ENCODE results near the gene HECTD2. TPM values are rescaled to one million over a fixed set of nuclear protein-coding genes. Genes with fewer than 3 reads are reported as not detected.

The HECTD2 gene
- total RNA-seq, 2 experiments from 2014 or later, result 3.8 to 6.8 TPM

DNA sequence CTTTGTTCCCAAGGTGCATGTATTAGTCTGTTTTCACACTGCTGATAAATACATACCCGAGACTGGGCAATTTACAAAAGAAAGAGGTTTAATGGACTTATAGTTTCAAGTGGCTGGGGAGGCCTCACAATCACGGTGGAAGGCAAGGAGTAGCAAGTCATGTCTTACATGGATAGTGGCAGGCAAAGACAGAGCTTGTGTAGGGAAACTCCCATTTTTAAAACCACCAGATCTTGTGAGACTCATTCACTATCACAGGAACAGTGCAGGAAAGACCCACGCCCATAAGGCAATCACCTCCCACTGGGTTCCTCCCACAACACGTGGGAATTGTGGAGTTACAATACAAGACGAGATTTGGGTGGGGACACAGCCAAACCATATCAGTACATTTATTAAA lies 129.8 kb downstream of the HECTD2 start:
- no peak overlapping the region for H3K4me3 Mint-ChIP-seq
- no peaks in the 10 kb centered on the region for H3K9me3 Mint-ChIP-seq (ENCODE audit: low read depth)
- DNase-seq (no peak), ATAC-seq (no peak)
- CTCF ChIA-PET, result no interaction called here
- no peaks in the 10 kb centered on the region for H3K4me1 Mint-ChIP-seq
- H3K27ac Mint-ChIP-seq, result no peak overlapping the region
- H3K36me3 Mint-ChIP-seq, result no peaks in the 10 kb centered on the region
- peaks cover 9% of the 10 kb centered on the region for H3K27me3 Mint-ChIP-seq

DNA sequence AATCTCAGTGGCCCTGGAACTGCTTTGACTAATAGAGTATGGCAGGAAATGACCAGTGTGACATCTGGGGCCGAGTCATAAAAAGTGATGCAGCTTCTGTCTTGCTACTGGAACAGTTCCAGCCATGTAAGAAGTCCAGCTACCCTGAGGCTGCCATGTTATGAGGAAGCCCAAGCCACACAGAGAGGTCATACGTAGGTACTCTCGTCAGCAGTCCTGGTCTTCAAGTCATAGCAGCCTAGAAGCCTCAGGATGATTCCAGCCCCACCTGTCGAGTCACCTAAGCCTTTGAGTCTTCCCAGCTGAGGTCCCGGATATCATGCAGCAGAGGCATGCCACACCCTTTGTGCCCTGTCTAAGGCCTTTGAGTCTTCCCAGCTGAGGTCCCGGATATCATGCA lies 130.6 kb downstream of the HECTD2 start:
- H3K9me3 Mint-ChIP-seq (ENCODE audit: low read depth), result no peaks in the 10 kb centered on the region
- DNase-seq, result no peak
- CTCF ChIA-PET, result no interaction called here
- H3K27ac Mint-ChIP-seq, result no peak overlapping the region
- H3K36me3 Mint-ChIP-seq, result no peaks in the 10 kb centered on the region
- no peaks in the 10 kb centered on the region for H3K4me1 Mint-ChIP-seq
- H3K27me3 Mint-ChIP-seq, result peaks cover 9% of the 10 kb centered on the region
- ATAC-seq, result no peak
- H3K4me3 Mint-ChIP-seq, result no peak overlapping the region

DNA sequence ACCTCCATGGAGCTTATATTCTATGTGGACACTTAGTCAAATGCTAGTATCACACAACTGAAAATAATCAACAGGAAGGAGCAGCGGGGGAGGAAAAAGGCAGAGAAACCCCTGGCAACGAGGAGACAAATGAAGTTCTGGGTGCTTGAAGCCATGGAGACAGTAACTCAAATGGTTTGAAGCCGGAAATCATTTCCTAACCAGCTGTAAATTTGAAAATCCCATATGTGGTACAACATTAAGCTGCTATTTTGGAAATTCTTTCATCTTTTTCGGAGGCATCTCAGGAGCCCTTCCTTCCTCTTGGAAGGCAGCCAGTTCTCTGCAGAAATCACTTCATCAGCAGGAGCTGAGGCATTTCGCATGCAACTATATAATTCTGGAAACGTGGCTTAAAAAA lies 131.3 kb downstream of the HECTD2 start:
- no peaks in the 10 kb centered on the region for H3K9me3 Mint-ChIP-seq (ENCODE audit: low read depth)
- H3K27ac Mint-ChIP-seq, result no peak overlapping the region
- DNase-seq, result no peak
- H3K4me3 Mint-ChIP-seq, result no peak overlapping the region
- ATAC-seq, result no peak
- CTCF ChIA-PET, result interaction anchor here (1.1 kb wide), 1 partner anchor 93 kb away, joined by 3 read pairs; no protein-coding TSS in a partner anchor
- no peaks in the 10 kb centered on the region for H3K4me1 Mint-ChIP-seq
- no peaks in the 10 kb centered on the region for H3K36me3 Mint-ChIP-seq
- peaks cover 9% of the 10 kb centered on the region for H3K27me3 Mint-ChIP-seq

DNA sequence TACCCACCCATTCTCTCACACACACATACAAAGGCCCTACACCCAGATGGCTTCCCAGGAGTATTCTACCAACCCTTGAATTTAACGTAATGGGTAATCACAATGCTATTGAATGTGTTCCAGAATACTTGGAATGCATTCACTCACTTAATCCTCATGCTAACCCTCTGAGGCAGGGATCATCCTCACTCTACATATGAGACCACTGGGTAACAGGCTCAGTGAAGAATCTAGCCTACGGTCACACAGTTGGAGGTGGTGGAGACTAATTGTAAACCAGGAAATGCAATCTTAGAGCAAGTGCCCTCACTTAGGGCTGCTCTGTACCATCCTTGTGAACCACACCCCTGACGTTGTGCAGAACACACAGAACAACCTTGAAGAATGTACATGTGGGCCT lies 135.2 kb downstream of the HECTD2 start:
- no peak for DNase-seq
- Mint-ChIP-seq H3K36me3 (no peaks in the 10 kb centered on the region), H3K27me3 (peaks cover 9% of the 10 kb centered on the region), H3K9me3 (ENCODE audit: low read depth) (no peaks in the 10 kb centered on the region), H3K27ac (no peak overlapping the region), H3K4me3 (no peak overlapping the region), H3K4me1 (no peaks in the 10 kb centered on the region)
- no peak for ATAC-seq
- CTCF ChIA-PET, result no interaction called here

DNA sequence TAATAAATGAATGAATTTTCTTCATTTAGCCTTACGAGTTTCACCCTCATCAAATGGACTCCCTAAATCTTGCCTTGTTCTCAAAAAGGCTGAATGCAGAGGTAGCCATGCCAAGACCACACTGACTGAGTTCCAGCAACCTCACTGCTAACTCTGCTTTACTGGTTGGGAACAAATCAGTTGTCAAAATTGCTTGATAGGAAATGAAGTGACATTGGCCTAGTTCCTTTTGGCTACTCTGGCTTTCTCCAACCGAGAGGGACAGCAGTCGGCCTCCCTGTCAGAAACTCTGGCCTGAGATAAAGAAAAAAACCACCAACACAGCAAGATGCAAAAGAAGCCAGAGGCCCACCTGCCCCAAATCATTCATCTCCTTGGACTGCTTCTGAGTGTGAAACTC lies 135.7 kb downstream of the HECTD2 start:
- peaks cover 9% of the 10 kb centered on the region for H3K27me3 Mint-ChIP-seq
- no peak for ATAC-seq

DNA sequence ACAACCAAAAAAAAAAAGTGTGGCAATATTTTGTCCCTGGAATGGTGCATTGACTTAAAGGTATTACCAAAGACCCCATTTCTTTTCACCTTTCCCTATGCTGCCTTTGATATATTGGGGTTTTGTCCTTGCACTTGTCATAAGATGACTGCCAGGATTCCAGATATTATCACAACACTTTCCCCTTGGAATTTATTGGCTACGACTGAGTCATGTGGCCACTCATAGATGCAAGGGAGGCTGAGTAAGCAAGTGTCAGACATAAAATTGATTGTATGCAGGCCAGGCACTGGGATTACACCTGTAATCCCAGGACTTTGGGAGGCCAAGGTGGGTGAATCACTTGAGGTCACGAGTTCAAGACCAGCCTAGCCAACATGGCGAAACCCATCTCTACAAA lies 139.1 kb downstream of the HECTD2 start:
- no peaks in the 10 kb centered on the region for H3K36me3 Mint-ChIP-seq
- peaks cover 2% of the 10 kb centered on the region for H3K27me3 Mint-ChIP-seq
- CTCF ChIA-PET, result no interaction called here
- H3K4me3 Mint-ChIP-seq, result no peak overlapping the region
- no peak for ATAC-seq
- no peak overlapping the region for H3K27ac Mint-ChIP-seq
- no peak for DNase-seq
- no peaks in the 10 kb centered on the region for H3K4me1 Mint-ChIP-seq
- H3K9me3 Mint-ChIP-seq (ENCODE audit: low read depth), result no peaks in the 10 kb centered on the region

More for the DNA sequence above, 135.7 kb downstream of the HECTD2 start:
- Mint-ChIP-seq H3K4me1 (no peaks in the 10 kb centered on the region), H3K4me3 (no peak overlapping the region), H3K36me3 (no peaks in the 10 kb centered on the region), H3K9me3 (ENCODE audit: low read depth) (no peaks in the 10 kb centered on the region), H3K27ac (no peak overlapping the region)
- CTCF ChIA-PET, result no interaction called here
- DNase-seq, result no peak

DNA sequence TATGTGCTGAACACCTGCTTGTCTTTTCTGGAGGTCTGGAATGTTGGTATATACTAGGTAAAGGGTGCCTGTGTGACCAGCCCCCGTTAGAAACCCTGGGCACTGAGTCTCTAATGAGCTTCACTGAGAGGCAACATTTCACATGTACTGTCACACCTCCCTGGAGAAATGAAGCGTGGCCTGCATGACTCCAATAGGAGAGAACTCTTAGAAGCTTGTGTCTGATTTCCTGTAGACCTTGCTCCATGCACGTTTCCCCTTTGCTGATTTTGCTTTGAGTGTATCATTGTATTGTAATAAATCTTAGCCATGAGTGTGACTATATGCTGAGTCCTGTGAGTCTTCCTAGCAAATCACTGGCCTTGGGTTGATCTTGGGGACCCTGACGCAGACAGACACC lies 139.9 kb downstream of the HECTD2 start:
- Mint-ChIP-seq H3K36me3 (no peaks in the 10 kb centered on the region), H3K27me3 (peaks cover 2% of the 10 kb centered on the region), H3K9me3 (ENCODE audit: low read depth) (no peaks in the 10 kb centered on the region), H3K4me3 (no peak overlapping the region), H3K4me1 (no peaks in the 10 kb centered on the region), H3K27ac (no peak overlapping the region)
- ATAC-seq (no peak), DNase-seq (no peak)
- CTCF ChIA-PET, result no interaction called here

DNA sequence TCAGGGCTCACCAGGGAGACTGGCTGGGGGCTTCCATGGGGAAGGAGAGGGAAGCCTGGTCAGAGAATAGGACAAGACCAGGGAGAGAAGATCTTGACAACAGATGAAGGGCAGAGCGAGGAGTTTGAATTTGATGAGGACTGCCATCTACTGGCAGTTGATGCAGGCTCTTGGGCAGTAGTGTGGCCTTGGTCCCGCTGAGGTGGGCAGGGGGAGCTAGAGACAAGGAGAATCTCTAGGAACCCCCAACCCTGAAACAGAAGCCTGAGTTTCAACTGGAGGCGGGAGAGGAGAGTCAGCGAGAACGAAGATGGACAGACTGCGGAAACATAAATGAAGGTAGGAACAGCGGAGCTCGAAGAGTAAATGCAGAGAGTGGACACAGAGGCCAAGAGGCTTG lies 141.7 kb downstream of the HECTD2 start:
- H3K36me3 Mint-ChIP-seq, result no peaks in the 10 kb centered on the region
- H3K4me3 Mint-ChIP-seq, result no peak overlapping the region
- no peaks in the 10 kb centered on the region for H3K9me3 Mint-ChIP-seq (ENCODE audit: low read depth)
- no peaks in the 10 kb centered on the region for H3K4me1 Mint-ChIP-seq
- no peak for ATAC-seq
- peaks cover 2% of the 10 kb centered on the region for H3K27me3 Mint-ChIP-seq
- H3K27ac Mint-ChIP-seq, result no peak overlapping the region
- DNase-seq, result no peak
- CTCF ChIA-PET, result interaction anchor here (0.6 to 1.2 kb wide), 2 partner anchors 84 to 796 kb away, joined by 3 read pairs; no protein-coding TSS in a partner anchor

DNA sequence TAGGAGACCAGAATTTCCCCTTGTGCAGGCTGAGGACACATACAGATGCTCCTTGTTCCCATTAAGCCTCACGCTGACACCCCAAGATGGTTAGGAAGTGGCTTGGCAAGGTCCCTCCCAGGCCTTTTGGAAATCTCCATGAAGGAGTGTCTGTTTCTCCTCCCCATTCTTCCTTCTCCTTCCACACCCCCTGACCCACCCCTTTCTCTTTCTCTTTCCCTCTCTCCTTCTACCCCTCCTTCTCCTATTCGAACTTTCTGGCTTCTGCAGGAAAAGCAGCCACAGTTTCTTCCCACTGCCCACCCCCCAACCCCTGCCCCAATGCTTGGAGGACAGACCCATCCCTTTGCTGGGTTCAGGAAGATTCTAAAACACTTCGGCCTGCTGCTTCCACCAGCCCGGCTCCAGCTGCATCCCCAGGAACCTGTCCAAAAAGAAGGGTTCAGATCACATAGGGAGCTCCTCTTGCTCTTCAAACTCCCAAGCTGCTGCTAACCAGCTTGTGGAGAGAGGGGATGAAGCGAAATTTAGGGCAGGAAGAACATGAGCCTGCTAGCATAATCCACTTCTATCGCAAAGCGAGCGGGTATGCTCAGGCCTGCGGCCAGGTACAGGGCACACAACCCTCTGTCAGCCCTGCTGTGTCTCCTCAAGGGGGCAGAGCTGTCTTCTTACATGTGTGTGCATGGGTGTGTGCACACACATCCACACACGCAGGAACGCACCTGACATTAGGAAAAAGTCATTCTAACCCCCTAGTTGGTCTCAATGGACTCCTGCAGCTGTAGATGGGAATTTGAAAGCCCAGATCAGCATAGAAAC lies 142.3 kb downstream of the HECTD2 start:
- H3K27ac Mint-ChIP-seq, result no peak overlapping the region
- no peak overlapping the region for H3K4me3 Mint-ChIP-seq
- no peak for ATAC-seq
- H3K9me3 Mint-ChIP-seq (ENCODE audit: low read depth), result no peaks in the 10 kb centered on the region
- no peaks in the 10 kb centered on the region for H3K4me1 Mint-ChIP-seq
- no peak for DNase-seq
- CTCF ChIA-PET, result interaction anchor here (0.6 to 1.2 kb wide), 2 partner anchors 83 to 796 kb away, joined by 3 read pairs; no protein-coding TSS in a partner anchor
- peaks cover 2% of the 10 kb centered on the region for H3K27me3 Mint-ChIP-seq
- no peaks in the 10 kb centered on the region for H3K36me3 Mint-ChIP-seq

DNA sequence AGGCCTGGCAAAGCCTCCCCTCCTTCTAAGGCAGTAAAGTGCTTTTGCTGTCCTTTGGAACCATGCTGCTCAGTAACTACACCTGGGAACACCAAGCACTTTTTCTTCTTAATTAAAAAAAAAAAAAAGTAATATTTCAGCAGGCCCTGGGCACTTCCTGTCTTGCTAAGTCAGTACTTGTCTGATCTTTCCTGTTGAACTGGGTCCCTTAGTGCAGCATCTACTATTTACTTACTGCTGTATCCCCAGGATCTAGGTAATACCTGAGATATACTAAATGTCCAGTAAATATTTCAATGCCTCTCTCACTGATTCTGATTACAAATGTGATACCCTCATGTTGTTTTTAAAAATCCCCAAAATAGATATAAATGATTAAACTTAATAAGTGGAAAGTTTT lies 145.3 kb downstream of the HECTD2 start:
- peaks cover 5% of the 10 kb centered on the region for H3K27me3 Mint-ChIP-seq
- CTCF ChIA-PET, result no interaction called here
- no peak for DNase-seq

DNA sequence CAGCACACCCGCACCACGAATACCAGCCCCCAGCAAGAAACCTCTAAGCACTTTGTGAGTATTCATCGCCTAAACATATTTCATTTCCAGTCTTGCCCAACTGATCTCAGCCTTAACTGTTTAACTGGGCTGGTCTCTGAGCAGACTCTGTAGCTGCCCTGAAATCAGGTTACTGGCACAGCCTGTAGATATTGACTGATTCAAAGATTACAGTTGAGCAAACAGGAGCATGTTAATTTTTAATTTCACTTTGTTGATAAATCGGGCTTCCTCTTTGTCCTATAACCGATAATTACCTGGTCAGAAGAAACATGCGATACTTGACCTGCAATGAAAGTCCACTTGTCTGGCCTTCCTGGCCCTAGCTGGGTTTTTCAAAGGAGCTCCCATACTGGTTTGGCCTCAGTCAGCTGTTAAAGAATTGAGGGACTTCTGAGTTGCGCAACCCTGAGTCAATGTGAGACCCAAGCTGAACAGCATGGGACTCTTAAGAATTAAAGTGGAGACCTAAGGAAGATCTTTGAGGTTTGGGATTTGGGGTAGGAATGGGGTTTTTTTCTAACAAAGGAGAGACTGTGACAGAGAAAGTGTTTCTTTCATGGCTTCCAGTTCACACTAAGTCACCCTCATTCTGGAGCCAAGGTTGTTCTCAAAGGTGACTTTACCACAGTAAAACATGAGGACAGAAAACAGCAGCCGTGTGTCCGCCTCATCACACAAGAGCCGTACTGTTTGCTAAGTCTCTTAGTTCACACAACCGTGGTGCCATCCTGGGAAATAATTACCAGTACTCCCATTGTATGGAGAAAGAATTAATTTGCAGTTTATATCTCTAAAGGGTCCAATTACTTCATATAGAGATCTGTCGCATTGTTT lies 146.8 kb downstream of the HECTD2 start:
- ATAC-seq, result no peak
- Mint-ChIP-seq H3K4me3 (no peak overlapping the region), H3K4me1 (no peaks in the 10 kb centered on the region), H3K9me3 (ENCODE audit: low read depth) (peaks cover 2% of the 10 kb centered on the region), H3K27me3 (peaks cover 6% of the 10 kb centered on the region), H3K36me3 (peaks cover 1% of the 10 kb centered on the region), H3K27ac (no peak overlapping the region)
- CTCF ChIA-PET, result no interaction called here
- no peak for DNase-seq

More for the DNA sequence above, 145.3 kb downstream of the HECTD2 start:
- no peaks in the 10 kb centered on the region for H3K4me1 Mint-ChIP-seq
- no peak overlapping the region for H3K27ac Mint-ChIP-seq
- H3K4me3 Mint-ChIP-seq, result no peak overlapping the region
- no peaks in the 10 kb centered on the region for H3K9me3 Mint-ChIP-seq (ENCODE audit: low read depth)
- no peak for ATAC-seq
- H3K36me3 Mint-ChIP-seq, result no peaks in the 10 kb centered on the region

DNA sequence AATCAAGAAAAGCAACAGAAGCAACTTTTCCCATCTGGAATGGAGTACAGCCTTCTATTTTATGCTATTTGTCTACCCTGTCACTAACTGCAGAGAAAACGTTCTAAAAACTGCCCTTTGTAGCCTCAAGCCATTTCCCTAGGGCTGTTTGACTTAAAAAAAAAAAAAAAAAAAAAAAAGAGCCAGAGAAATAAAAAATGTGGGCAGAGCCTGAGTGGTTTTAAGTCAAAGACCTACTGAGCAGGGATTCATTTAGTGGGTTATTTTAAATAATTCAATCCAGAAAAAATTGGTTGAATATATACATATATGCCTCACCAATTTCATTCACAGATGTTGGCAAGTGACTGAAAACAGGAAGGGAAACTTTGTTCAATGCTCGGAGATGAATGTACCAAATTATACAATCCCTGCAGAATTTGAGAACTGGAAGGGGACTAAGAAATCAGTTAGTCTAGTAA lies 147.5 kb downstream of the HECTD2 start:
- no peaks in the 10 kb centered on the region for H3K4me1 Mint-ChIP-seq
- ATAC-seq (no peak), DNase-seq (no peak)
- CTCF ChIA-PET, result no interaction called here
- H3K27ac Mint-ChIP-seq, result no peak overlapping the region
- peaks cover 1% of the 10 kb centered on the region for H3K36me3 Mint-ChIP-seq
- H3K27me3 Mint-ChIP-seq, result peaks cover 12% of the 10 kb centered on the region
- peaks cover 5% of the 10 kb centered on the region for H3K9me3 Mint-ChIP-seq (ENCODE audit: low read depth)
- no peak overlapping the region for H3K4me3 Mint-ChIP-seq

DNA sequence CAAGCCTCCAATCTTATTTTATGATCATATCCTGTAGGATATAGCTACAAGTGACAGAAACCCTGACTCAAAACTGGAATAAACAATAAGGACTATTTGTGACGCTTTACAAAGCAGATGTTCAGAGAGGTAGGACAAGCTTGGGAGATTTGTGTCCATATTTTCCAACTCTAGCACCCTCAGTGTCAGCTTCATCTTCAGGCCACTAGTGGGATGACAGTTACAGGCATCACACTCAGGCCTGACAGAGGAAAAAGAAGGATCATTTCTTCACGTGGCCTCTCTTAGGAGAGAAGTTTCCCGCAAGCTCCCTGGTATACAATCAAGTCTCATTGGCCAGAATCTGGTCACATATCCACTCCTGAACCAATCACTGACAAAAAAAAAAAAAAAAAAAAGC lies 148.3 kb downstream of the HECTD2 start:
- Mint-ChIP-seq H3K9me3 (ENCODE audit: low read depth) (peaks cover 5% of the 10 kb centered on the region), H3K27me3 (peaks cover 15% of the 10 kb centered on the region), H3K4me1 (no peaks in the 10 kb centered on the region), H3K36me3 (peaks cover 1% of the 10 kb centered on the region), H3K27ac (no peak overlapping the region), H3K4me3 (no peak overlapping the region)
- DNase-seq (no peak), ATAC-seq (no peak)
- CTCF ChIA-PET, result interaction anchor here (1.2 kb wide), 1 partner anchor 182 kb away, joined by 4 read pairs; no protein-coding TSS in a partner anchor
